ENCODE results near the gene YPEL5. TPM values are rescaled to one million over a fixed set of nuclear protein-coding genes. Genes with fewer than 3 reads are reported as not detected.

YPEL5 gene
- total RNA-seq, 5 donors from 2014 or later (not counting 1 experiment from before 2014, with no cell fraction given), result 73.0 to 962 (median 77.3) TPM

GRCh38 chr2:30201990-30202389 lies 55.2 kb downstream of the YPEL5 start:
- WGBS (ENCODE audit: insufficient coverage), result no CpG with 5 or more reads among the region's 1 CpG
- ChIA-PET POLR2A (no interaction called here), CTCF (interaction anchor here (0.6 to 0.7 kb wide), 2 partner anchors 505 to 510 kb away, joined by 3 to 4 read pairs; no protein-coding TSS in a partner anchor)
- Mint-ChIP-seq H3K9me3 (no peaks in the 10 kb centered on the region), H3K4me3 (no peak overlapping the region), H3K36me3 (no peaks in the 10 kb centered on the region), H3K27ac (no peak overlapping the region), H3K4me1 (peaks cover 0 to 5% (median 3%) of the 10 kb centered on the region in 3 donors), H3K27me3 (peaks cover 0 to 2% of the 10 kb centered on the region in 2 donors)
- no peak overlapping the region for H3K4me3 ChIP-seq (ENCODE audit: control insufficient read depth in 1 of 2, extremely low read depth in 1 of 2, low read length in 1 of 2)
- H3K27ac ChIP-seq (ENCODE audit: low read length), result no peak overlapping the region
- ATAC-seq (replicated peaks in 1 of 4) (no peak), DNase-seq (no peak)
- H3K36me3 ChIP-seq (ENCODE audit: control insufficient read depth in 2 of 2, extremely low read depth in 1 of 2, insufficient read depth in 1 of 2, low read length in 1 of 2), result no peaks in the 10 kb centered on the region
- peaks cover 0 to 4% of the 10 kb centered on the region in 2 experiments for H3K27me3 ChIP-seq (replicated peaks in 1 of 2; ENCODE audit: control insufficient read depth in 2 of 2, extremely low read depth in 1 of 2, insufficient read depth in 2 of 2, low read length in 1 of 2)
- no peaks in the 10 kb centered on the region for H3K9me3 ChIP-seq
- H3K4me1 ChIP-seq (ENCODE audit: control insufficient read depth in 1 of 2, extremely low read depth in 1 of 2, insufficient read depth in 2 of 2, low read length in 2 of 2), result no peaks in the 10 kb centered on the region

DNA sequence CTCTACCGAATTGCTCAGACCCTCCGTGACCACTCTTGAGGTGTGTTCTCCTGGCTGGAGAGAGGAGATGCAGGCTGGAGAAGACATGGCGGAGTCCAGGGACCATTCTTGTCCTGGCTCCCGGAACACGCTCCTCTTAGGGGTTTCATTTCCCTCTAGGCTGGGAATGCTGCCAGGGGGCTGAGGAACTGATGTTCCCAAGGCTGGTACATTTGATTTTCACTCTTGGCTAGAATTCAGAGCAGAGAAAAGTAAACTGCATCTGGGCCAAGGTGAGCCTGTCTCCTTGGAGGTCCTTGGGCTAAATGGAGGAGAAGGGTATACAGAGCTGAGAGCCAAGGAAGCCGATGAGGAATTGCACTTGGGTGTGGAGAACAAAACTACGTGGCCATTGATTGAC lies 56.3 kb downstream of the YPEL5 start:
- Mint-ChIP-seq H3K27me3 (peaks cover 0 to 2% of the 10 kb centered on the region in 2 donors), H3K36me3 (no peaks in the 10 kb centered on the region), H3K27ac (no peak overlapping the region), H3K4me3 (no peak overlapping the region), H3K4me1 (peaks cover 0 to 5% (median 5%) of the 10 kb centered on the region in 3 donors), H3K9me3 (no peaks in the 10 kb centered on the region)
- ChIA-PET CTCF (no interaction called here), POLR2A (interaction anchor here (0.6 to 0.8 kb wide), 2 partner anchors 22 to 26 kb away, joined by 3 to 5 read pairs; no protein-coding TSS in a partner anchor)
- Histone ChIP-seq H3K36me3 (ENCODE audit: control insufficient read depth in 2 of 2, extremely low read depth in 1 of 2, insufficient read depth in 1 of 2, low read length in 1 of 2) (no peaks in the 10 kb centered on the region), H3K27me3 (replicated peaks in 1 of 2; ENCODE audit: control insufficient read depth in 2 of 2, extremely low read depth in 1 of 2, insufficient read depth in 2 of 2, low read length in 1 of 2) (peaks cover 0 to 4% of the 10 kb centered on the region in 2 experiments), H3K4me1 (ENCODE audit: control insufficient read depth in 1 of 2, extremely low read depth in 1 of 2, insufficient read depth in 2 of 2, low read length in 2 of 2) (peaks cover 3 to 5% of the 10 kb centered on the region in 2 experiments), H3K4me3 (ENCODE audit: control insufficient read depth in 1 of 2, extremely low read depth in 1 of 2, low read length in 1 of 2) (no peak overlapping the region), H3K9me3 (no peaks in the 10 kb centered on the region), H3K27ac (ENCODE audit: low read length) (no peak overlapping the region)
- WGBS (ENCODE audit: insufficient coverage), result 93% methylated on average over 6 of the region's 7 CpGs
- no peak for DNase-seq
- no peak for ATAC-seq (replicated peaks in 1 of 4)

DNA sequence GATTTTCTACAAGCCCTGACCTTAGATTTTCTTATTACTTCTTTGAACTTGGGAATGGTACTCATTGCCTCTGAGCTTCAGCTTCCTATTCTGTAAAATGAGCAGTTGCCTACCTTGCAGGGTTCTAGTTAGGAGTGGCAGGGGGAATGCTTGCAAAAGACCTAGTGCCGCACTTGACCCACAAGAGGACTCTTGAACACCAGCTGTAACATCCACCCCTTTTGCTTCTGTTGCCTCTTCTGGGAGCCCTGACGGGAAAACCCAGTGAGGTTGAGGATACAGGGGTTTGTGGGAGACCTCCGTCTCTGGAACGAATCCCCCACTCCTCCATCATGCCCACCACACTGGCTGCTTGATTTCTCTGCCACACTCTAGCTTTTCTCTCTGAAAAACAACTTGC lies 57.5 kb downstream of the YPEL5 start:
- Histone ChIP-seq H3K27ac (ENCODE audit: low read length) (no peak overlapping the region), H3K27me3 (replicated peaks in 1 of 2; ENCODE audit: control insufficient read depth in 2 of 2, extremely low read depth in 1 of 2, insufficient read depth in 2 of 2, low read length in 1 of 2) (peaks cover 0 to 4% of the 10 kb centered on the region in 2 experiments), H3K9me3 (no peaks in the 10 kb centered on the region), H3K4me1 (ENCODE audit: control insufficient read depth in 1 of 2, extremely low read depth in 1 of 2, insufficient read depth in 2 of 2, low read length in 2 of 2) (peaks cover 9 to 12% of the 10 kb centered on the region in 2 experiments), H3K36me3 (ENCODE audit: control insufficient read depth in 2 of 2, extremely low read depth in 1 of 2, insufficient read depth in 1 of 2, low read length in 1 of 2) (no peaks in the 10 kb centered on the region), H3K4me3 (ENCODE audit: control insufficient read depth in 1 of 2, extremely low read depth in 1 of 2, low read length in 1 of 2) (no peak overlapping the region)
- H3K27me3 Mint-ChIP-seq, result peaks cover 0 to 2% of the 10 kb centered on the region in 2 donors
- ChIA-PET POLR2A (interaction anchor here (0.5 to 0.6 kb wide), 3 partner anchors 30 to 227 kb away, joined by 3 to 4 read pairs (median 3); partner anchors contain the start of gene YPEL5 (in 1 of the 2)), CTCF (interaction anchor here (0.6 to 1.4 kb wide), 8 partner anchors 27 to 508 kb away, joined by 3 to 7 read pairs (median 3); no protein-coding TSS in a partner anchor)
- no peak for DNase-seq
- H3K27ac Mint-ChIP-seq, result no peak overlapping the region
- no peaks in the 10 kb centered on the region for H3K9me3 Mint-ChIP-seq
- H3K4me3 Mint-ChIP-seq, result no peak overlapping the region
- no peaks in the 10 kb centered on the region for H3K36me3 Mint-ChIP-seq
- WGBS (ENCODE audit: insufficient coverage), result no CpG with 5 or more reads among the region's 4 CpGs
- peaks cover 11 to 15% (median 15%) of the 10 kb centered on the region in 3 donors for H3K4me1 Mint-ChIP-seq
- no peak for ATAC-seq (replicated peaks in 1 of 4)

- Histone ChIP-seq H3K27ac (ENCODE audit: low read length) (no peak overlapping the region), H3K4me1 (ENCODE audit: control insufficient read depth in 1 of 2, extremely low read depth in 1 of 2, insufficient read depth in 2 of 2, low read length in 2 of 2) (peaks cover 14 to 17% of the 10 kb centered on the region in 2 experiments), H3K36me3 (ENCODE audit: control insufficient read depth in 2 of 2, extremely low read depth in 1 of 2, insufficient read depth in 1 of 2, low read length in 1 of 2) (no peaks in the 10 kb centered on the region), H3K9me3 (no peaks in the 10 kb centered on the region), H3K27me3 (replicated peaks in 1 of 2; ENCODE audit: control insufficient read depth in 2 of 2, extremely low read depth in 1 of 2, insufficient read depth in 2 of 2, low read length in 1 of 2) (peaks cover 0 to 4% of the 10 kb centered on the region in 2 experiments), H3K4me3 (ENCODE audit: control insufficient read depth in 1 of 2, extremely low read depth in 1 of 2, low read length in 1 of 2) (no peak overlapping the region)
- DNase-seq, result no peak
- peaks cover 0 to 2% of the 10 kb centered on the region in 2 donors for H3K27me3 Mint-ChIP-seq
- no peaks in the 10 kb centered on the region for H3K9me3 Mint-ChIP-seq
- no peaks in the 10 kb centered on the region for H3K36me3 Mint-ChIP-seq
- ChIA-PET POLR2A (no interaction called here), CTCF (interaction anchor here in 1 of 2 donors (0.6 kb wide), 1 partner anchor 22 kb away, joined by 3 read pairs; no protein-coding TSS in a partner anchor)
- ATAC-seq (replicated peaks in 1 of 4), result no peak
- peaks cover 20 to 23% (median 23%) of the 10 kb centered on the region in 3 donors for H3K4me1 Mint-ChIP-seq
- no CpG with 5 or more reads among the region's 1 CpG for WGBS (ENCODE audit: insufficient coverage)
- peak overlapping the region in 1 of 2 donors; percentile 55 for H3K27ac Mint-ChIP-seq
- no peak overlapping the region for H3K4me3 Mint-ChIP-seq
Observed at GRCh38 chr2:30205456-30205855, 58.6 kb downstream of the YPEL5 start.

DNA sequence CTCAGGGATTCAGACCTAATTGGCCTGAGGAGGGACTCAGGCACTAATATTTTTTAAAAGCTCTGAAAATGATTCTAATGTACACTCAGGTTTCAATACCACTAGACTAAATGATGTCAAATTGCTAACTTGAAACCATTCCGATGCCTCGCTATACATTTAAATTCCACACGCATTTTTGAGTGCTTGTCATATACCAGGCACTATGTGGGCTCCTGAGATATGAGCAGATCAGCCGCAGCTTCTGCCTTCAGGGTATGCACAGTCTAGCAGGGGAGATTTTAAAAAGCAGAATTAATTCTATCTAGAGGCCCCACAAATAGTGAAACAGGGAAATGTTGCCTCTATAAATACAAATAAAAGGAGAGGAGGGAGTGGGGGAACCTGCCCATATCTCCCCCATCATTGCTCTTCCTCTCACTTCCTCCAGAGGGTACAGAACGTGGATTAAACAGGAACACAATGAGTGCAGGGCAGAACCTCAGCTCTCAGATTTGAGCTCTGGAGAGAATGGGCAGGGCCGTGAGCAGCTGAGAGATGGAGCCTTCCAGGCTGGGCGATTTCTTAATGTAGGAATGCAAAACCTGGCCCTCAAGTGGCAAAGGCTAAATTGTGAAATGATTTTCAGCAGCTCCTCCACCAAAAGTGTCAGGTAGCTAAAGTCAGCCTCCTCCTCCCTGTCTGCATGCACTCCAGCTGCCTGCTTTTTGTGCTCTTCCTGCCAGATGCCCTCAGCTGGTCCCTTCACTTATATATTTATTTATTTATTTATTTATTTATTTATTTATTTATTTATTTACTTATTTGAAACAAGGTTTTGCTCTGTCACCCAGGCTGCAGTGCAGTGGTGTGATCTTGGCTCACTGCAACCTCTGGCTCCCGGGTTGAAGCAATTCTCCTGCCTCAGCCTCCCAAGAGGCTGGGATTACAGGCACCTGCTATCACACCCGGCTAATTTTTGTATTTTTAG lies 59.9 kb downstream of the YPEL5 start:
- Histone ChIP-seq H3K36me3 (ENCODE audit: control insufficient read depth in 2 of 2, extremely low read depth in 1 of 2, insufficient read depth in 1 of 2, low read length in 1 of 2) (no peaks in the 10 kb centered on the region), H3K27me3 (replicated peaks in 1 of 2; ENCODE audit: control insufficient read depth in 2 of 2, extremely low read depth in 1 of 2, insufficient read depth in 2 of 2, low read length in 1 of 2) (peaks cover 0 to 4% of the 10 kb centered on the region in 2 experiments), H3K4me3 (ENCODE audit: control insufficient read depth in 1 of 2, extremely low read depth in 1 of 2, low read length in 1 of 2) (no peak overlapping the region), H3K9me3 (no peaks in the 10 kb centered on the region), H3K4me1 (ENCODE audit: control insufficient read depth in 1 of 2, extremely low read depth in 1 of 2, insufficient read depth in 2 of 2, low read length in 2 of 2) (peaks cover 14 to 17% of the 10 kb centered on the region in 2 experiments), H3K27ac (ENCODE audit: low read length) (no peak overlapping the region)
- Mint-ChIP-seq H3K27me3 (peaks cover 0 to 2% of the 10 kb centered on the region in 2 donors), H3K36me3 (no peaks in the 10 kb centered on the region), H3K4me3 (no peak overlapping the region), H3K9me3 (no peaks in the 10 kb centered on the region), H3K4me1 (peaks cover 21 to 23% (median 23%) of the 10 kb centered on the region in 3 donors), H3K27ac (peak overlapping the region; percentile 27 to 69)
- POLR2A ChIA-PET, result interaction anchor here in 1 of 2 donors (0.6 kb wide), 1 partner anchor 1294 kb away, joined by 9 read pairs; no protein-coding TSS in a partner anchor
- CTCF ChIA-PET, result interaction anchor here (0.5 to 1.1 kb wide), 6 partner anchors 42 to 506 kb away, joined by 3 to 11 read pairs (median 4); no protein-coding TSS in a partner anchor
- WGBS (ENCODE audit: insufficient coverage), result 96% methylated on average over 4 of the region's 9 CpGs
- DNase-seq (no peak), ATAC-seq (replicated peaks in 1 of 4) (no peak)

- POLR2A ChIA-PET, result interaction anchor here (0.6 to 1.5 kb wide), 6 partner anchors 9 to 132 kb away, joined by 3 to 10 read pairs (median 4); partner anchors contain the start of gene LBH (in 1 of the 2)
- CTCF ChIA-PET, result interaction anchor here (0.6 to 2.9 kb wide), 33 partner anchors 12 to 1924 kb away, joined by 3 to 65 read pairs (median 7); partner anchors contain the start of gene LBH (in 1 of the 2)
- peak overlapping the region; percentile 81 to 85 for H3K27ac Mint-ChIP-seq
- no peaks in the 10 kb centered on the region for H3K9me3 ChIP-seq
- H3K27ac ChIP-seq (ENCODE audit: low read length), result peak overlapping the region; percentile 25
- H3K4me3 ChIP-seq (ENCODE audit: control insufficient read depth in 1 of 2, extremely low read depth in 1 of 2, low read length in 1 of 2), result no peak overlapping the region
- H3K36me3 Mint-ChIP-seq, result no peaks in the 10 kb centered on the region
- peak overlapping the region in 2 of 3 donors; percentile 18 to 74 for H3K4me3 Mint-ChIP-seq
- WGBS (ENCODE audit: insufficient coverage), result 0% methylated on average over 2 of the region's 2 CpGs
- H3K36me3 ChIP-seq (ENCODE audit: control insufficient read depth in 2 of 2, extremely low read depth in 1 of 2, insufficient read depth in 1 of 2, low read length in 1 of 2), result no peaks in the 10 kb centered on the region
- peak in 13 of 35 experiments; percentile 14 to 72 (median 28) for DNase-seq
- no peaks in the 10 kb centered on the region for H3K27me3 Mint-ChIP-seq
- no peaks in the 10 kb centered on the region for H3K27me3 ChIP-seq (replicated peaks in 1 of 2; ENCODE audit: control insufficient read depth in 2 of 2, extremely low read depth in 1 of 2, insufficient read depth in 2 of 2, low read length in 1 of 2)
- ATAC-seq (replicated peaks in 1 of 4), result peak; percentile 54 to 60 (median 57)
- H3K9me3 Mint-ChIP-seq, result no peaks in the 10 kb centered on the region
- H3K4me1 Mint-ChIP-seq, result peaks cover 23% of the 10 kb centered on the region in 3 donors
- H3K4me1 ChIP-seq (ENCODE audit: control insufficient read depth in 1 of 2, extremely low read depth in 1 of 2, insufficient read depth in 2 of 2, low read length in 2 of 2), result peaks cover 14 to 17% of the 10 kb centered on the region in 2 experiments
Observed at GRCh38 chr2:30208453-30208852, 61.6 kb downstream of the YPEL5 start.
